ENCODE data around the gene ASPSCR1.

DNA sequence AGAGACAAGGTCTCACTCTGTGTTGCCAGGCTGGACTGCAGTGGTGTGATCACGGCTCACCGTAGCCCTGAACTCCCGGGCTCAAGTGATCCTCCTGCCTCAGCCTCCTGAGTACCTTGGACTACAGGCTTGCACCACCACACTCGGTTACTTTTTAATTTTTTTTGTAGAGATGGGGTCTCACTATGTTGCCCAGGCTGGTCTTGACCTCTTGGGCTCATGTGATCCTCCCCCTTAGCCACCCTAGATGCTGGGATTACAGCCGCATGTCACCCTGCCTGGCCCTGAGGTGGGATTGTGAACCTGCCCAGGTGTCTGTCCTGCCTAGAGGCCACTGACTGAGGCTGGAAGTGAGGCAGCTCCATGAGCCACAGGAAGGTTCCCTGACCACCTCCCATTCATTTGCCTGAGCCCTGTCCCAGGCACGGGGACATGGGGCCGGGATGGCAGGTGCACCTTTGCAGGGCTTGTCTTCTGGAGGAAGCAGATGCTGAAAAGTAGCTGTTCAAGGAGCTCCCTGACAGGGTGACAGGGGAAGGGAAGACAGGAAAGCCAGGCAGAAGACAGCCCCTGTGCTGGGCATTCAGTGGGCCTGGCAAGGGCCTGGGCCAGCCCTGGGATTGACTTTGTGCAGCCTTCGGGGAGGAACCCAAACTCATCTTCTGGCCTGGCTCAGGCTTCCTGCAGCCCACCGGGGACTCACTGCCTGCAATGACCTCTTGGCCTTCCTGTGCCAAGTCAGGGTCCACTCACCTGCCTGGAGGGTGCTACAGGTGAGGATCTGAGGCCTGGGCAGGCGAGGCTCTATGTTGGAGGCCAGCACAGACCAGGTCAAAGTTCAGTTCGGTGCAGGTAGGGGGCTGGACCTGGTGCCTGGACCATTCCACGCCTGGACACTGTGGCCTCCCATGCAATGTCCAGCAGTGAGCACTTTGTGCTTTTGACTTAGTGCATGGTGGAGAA is 8.3 kb upstream of the ASPSCR1 start:
- TF ChIP-seq, protein P1, sequence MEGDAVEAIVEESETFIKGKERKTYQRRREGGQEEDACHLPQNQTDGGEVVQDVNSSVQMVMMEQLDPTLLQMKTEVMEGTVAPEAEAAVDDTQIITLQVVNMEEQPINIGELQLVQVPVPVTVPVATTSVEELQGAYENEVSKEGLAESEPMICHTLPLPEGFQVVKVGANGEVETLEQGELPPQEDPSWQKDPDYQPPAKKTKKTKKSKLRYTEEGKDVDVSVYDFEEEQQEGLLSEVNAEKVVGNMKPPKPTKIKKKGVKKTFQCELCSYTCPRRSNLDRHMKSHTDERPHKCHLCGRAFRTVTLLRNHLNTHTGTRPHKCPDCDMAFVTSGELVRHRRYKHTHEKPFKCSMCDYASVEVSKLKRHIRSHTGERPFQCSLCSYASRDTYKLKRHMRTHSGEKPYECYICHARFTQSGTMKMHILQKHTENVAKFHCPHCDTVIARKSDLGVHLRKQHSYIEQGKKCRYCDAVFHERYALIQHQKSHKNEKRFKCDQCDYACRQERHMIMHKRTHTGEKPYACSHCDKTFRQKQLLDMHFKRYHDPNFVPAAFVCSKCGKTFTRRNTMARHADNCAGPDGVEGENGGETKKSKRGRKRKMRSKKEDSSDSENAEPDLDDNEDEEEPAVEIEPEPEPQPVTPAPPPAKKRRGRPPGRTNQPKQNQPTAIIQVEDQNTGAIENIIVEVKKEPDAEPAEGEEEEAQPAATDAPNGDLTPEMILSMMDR (IDR thresholded peaks at IDR 0.05; ENCODE audit: low read depth, low read length) = no peak
- TF ChIP-seq, protein P2, sequence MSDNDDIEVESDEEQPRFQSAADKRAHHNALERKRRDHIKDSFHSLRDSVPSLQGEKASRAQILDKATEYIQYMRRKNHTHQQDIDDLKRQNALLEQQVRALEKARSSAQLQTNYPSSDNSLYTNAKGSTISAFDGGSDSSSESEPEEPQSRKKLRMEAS (IDR thresholded peaks at IDR 0.05; ENCODE audit: low read depth, low read length) = no peak
- TF ChIP-seq POLR2A (IDR thresholded peaks at IDR 0.05; ENCODE audit: extremely low read depth, insufficient read length) = no peak
